Lung (tissue), 12 donors: ENCODE data around the gene MCRIP2. TPM values are rescaled to one million over a fixed set of nuclear protein-coding genes. Genes with fewer than 3 reads are reported as not detected.

Experiments
- ATAC-seq: fragments of 200-7000 bp; cut with Tn5 transposase; one replicate; pipeline ENCODE4 v1.9.1; 2020; ENCODE audit warnings: moderate number of reproducible peaks; ENCODE audit not compliant: insufficient read depth, low FRiP score
- DNase-seq, 3 donors: peaks; one replicate each; pipeline ENCODE4 v3.0.0-alpha.2; 2013 to 2017
- H3K27ac ChIP-seq, 2 donors: one replicate each; pipeline ENCODE4 v1.5.1; 2013; ENCODE audit warnings: mild to moderate bottlenecking in 2 of 2, moderate library complexity in 2 of 2, control low read depth in 1 of 2, inconsistent platforms in 1 of 2, low read depth in 1 of 2, low read length in 1 of 2
- H3K27me3 ChIP-seq, 3 donors: one replicate each; pipeline ENCODE4 v1.5.1; 2013; ENCODE audit warnings: low read length in 2 of 3; ENCODE audit not compliant: control insufficient read depth in 3 of 3, insufficient read depth in 3 of 3
- H3K36me3 ChIP-seq, 4 donors: one replicate each; pipeline ENCODE4 v1.5.1; 2013; ENCODE audit warnings: low read length in 4 of 4, mild to moderate bottlenecking in 1 of 4, moderate library complexity in 1 of 4; ENCODE audit not compliant: control insufficient read depth in 4 of 4, insufficient read depth in 4 of 4
- H3K4me1 ChIP-seq, 5 donors: one replicate each; pipeline ENCODE4 v1.5.1; 2013; ENCODE audit warnings: low read length in 5 of 5, mild to moderate bottlenecking in 2 of 5, moderate library complexity in 1 of 5; ENCODE audit not compliant: control insufficient read depth in 5 of 5, insufficient read depth in 5 of 5
- H3K4me3 ChIP-seq: one replicate; pipeline ENCODE4 v1.5.1; 2013; ENCODE audit warnings: mild to moderate bottlenecking, control low read depth, moderate library complexity
- H3K9ac ChIP-seq, 2 donors: one replicate each; pipeline ENCODE4 v1.5.1; 2013; ENCODE audit warnings: low read length in 2 of 2, control low read depth in 1 of 2; ENCODE audit not compliant: insufficient read depth in 1 of 2
- H3K9me3 ChIP-seq, 4 donors: one replicate each; pipeline ENCODE4 v1.5.1; 2013; ENCODE audit warnings: low read length in 3 of 4, mild to moderate bottlenecking in 1 of 4, moderate library complexity in 1 of 4; ENCODE audit not compliant: control insufficient read depth in 4 of 4, insufficient read depth in 3 of 4
- CTCF ChIP-seq: IDR thresholded peaks from 2 replicates; pipeline ENCODE4 v1.5.1; 2012; ENCODE audit warnings: mild to moderate bottlenecking; ENCODE audit errors: control extremely low read depth, extremely low read depth
- WGBS, 2 donors: extraction: QIAGEN DNeasy Blood & Tissue Kit; methylation state at CpG; one replicate each; pipeline ENCODE4 v1.1.7; 2013; 5-methylcytosine and 5-hydroxymethylcytosine counted together
- polyA plus RNA-seq, 2 donors: library from polyadenylated mRNA; stranded (reverse); fragments of 200-250 nt; gene quantifications; one replicate each; pipeline ENCODE4 v1.2.1, GENCODE V29; 2013
- total RNA-seq, 2 donors: library from RNA; depleted of rRNA in 1 of 2; stranded (reverse); fragments of >200 nt in 1 of 2; gene quantifications; one replicate each; pipeline ENCODE4 v1.2.1, GENCODE V29; 2014 to 2021
- donor health status: control.
- donor health status: control.
- donor health status: Bipolar disorder and iron deficiency.
- donor health status: healthy.
- donor health status: DM: yes; HTN: yes; CAD: no.

The MCRIP2 gene
- total and polyA plus RNA-seq, 4 donors = 9.1 to 109 (median 53.3) TPM

GRCh38 chr16:676913-677312, 35.3 kb downstream of the MCRIP2 start:
- Histone ChIP-seq H3K36me3 (peaks cover 5 to 24% (median 14%) of the 10 kb centered on the region in 4 donors), H3K4me1 (peaks cover 4 to 26% (median 17%) of the 10 kb centered on the region in 5 donors), H3K27ac (no peak overlapping the region), H3K9me3 (peaks cover 0 to 4% (median 0%) of the 10 kb centered on the region in 4 donors), H3K4me3 (no peak overlapping the region), H3K27me3 (no peaks in the 10 kb centered on the region), H3K9ac (no peak overlapping the region)
- TF ChIP-seq CTCF = no peak
- WGBS, 2 donors = 49 to 63% methylated on average over 23 of the region's 23 CpGs
- ATAC-seq (no peak), DNase-seq (no peak)

- Histone ChIP-seq H3K9me3 (peaks cover 0 to 2% (median 0%) of the 10 kb centered on the region in 4 donors), H3K9ac (no peak overlapping the region), H3K4me3 (no peak overlapping the region), H3K27ac (no peak overlapping the region), H3K27me3 (no peaks in the 10 kb centered on the region), H3K4me1 (peaks cover 4 to 28% (median 17%) of the 10 kb centered on the region in 5 donors), H3K36me3 (peaks cover 7 to 24% (median 14%) of the 10 kb centered on the region in 4 donors)
- ATAC-seq (no peak), DNase-seq (no peak)
- WGBS, 2 donors = 54 to 62% methylated on average over 47 to 57 of the region's 57 CpGs
- no peak for TF ChIP-seq CTCF
These were observed 35.9 kb downstream of the MCRIP2 start for GRCh38 chr16:677316-678190.

- no peaks in the 10 kb centered on the region for H3K27me3 ChIP-seq
- H3K4me3 ChIP-seq = no peak overlapping the region
- TF ChIP-seq CTCF = no peak
- peaks cover 6 to 23% (median 15%) of the 10 kb centered on the region in 4 donors for H3K36me3 ChIP-seq
- no peak overlapping the region for H3K9ac ChIP-seq
- DNase-seq = no peak
- ATAC-seq = no peak
- peaks cover 4 to 34% (median 20%) of the 10 kb centered on the region in 5 donors for H3K4me1 ChIP-seq
- no peaks in the 10 kb centered on the region for H3K9me3 ChIP-seq
- H3K27ac ChIP-seq = no peak overlapping the region
- WGBS, 2 donors = 80 to 84% methylated on average over 19 to 21 of the region's 21 CpGs
These were observed 36.7 kb downstream of the MCRIP2 start for GRCh38 chr16:678209-678857.
